T-cell (primary cell): ENCODE results near the gene DOCK7. TPM values are rescaled to one million over a fixed set of nuclear protein-coding genes. Genes with fewer than 3 reads are reported as not detected.
"Not testable (repeated sequence)": the region's sequence is repeated elsewhere in the genome, so short reads cannot be mapped to it uniquely, and the experiment has no call there.

Source experiments
- ATAC-seq, 4 experiments: fragments of 200-7000 bp in 3 of 4; fragments of 150-1000 bp in 1 of 4; cut with Tn5 transposase; replicated peaks in 1 of 4; 1 replicate in 3 of 4; 2 replicates in 1 of 4; pipeline ENCODE4 v1.10.0; 2021; ENCODE audit warnings: moderate library complexity in 3 of 4, mild to moderate bottlenecking in 2 of 4, moderate number of reproducible peaks in 1 of 4
- CTCF ChIA-PET, 2 donors: fragments of 300-600 bp; sonication (Branson Sonifier 250); formaldehyde crosslinking; loops; one replicate each; lab custom pipeline; 2022; ENCODE audit warnings: antibody characterized with exemption in 2 of 2; lab: Charles Lee
- POLR2A ChIA-PET, 2 donors: fragments of 300-600 bp; sonication (Branson Sonifier 250); formaldehyde crosslinking; loops; one replicate each; lab custom pipeline; 2022; ENCODE audit warnings: antibody characterized with exemption in 2 of 2; lab: Charles Lee
- DNase-seq, 35 experiments: peaks; one replicate each; pipeline versions ENCODE4 v3.0.0 to v3.0.0-alpha.2; 2013 to 2023
- H3K27ac ChIP-seq: one replicate; pipeline ENCODE4 v1.5.1; 2013; ENCODE audit warnings: low read length
- H3K27me3 ChIP-seq, 2 experiments: replicated peaks in 1 of 2; 1 replicate in 1 of 2; 2 replicates in 1 of 2; pipeline versions ENCODE4 v1.6.1 to v1.7.0; 2013; ENCODE audit warnings: low read length in 1 of 2, mixed read lengths in 1 of 2; ENCODE audit not compliant: control insufficient read depth in 2 of 2, insufficient read depth in 2 of 2; ENCODE audit errors: extremely low read depth in 1 of 2
- H3K36me3 ChIP-seq, 2 donors: 1 replicate in 1 of 2; 2 replicates in 1 of 2; pipeline versions ENCODE4 v1.6.1 to v1.7.0; 2013; ENCODE audit warnings: low read length in 1 of 2; ENCODE audit not compliant: control insufficient read depth in 2 of 2, insufficient read depth in 1 of 2; ENCODE audit errors: extremely low read depth in 1 of 2
- H3K4me1 ChIP-seq, 2 experiments: 1 replicate in 1 of 2; 2 replicates in 1 of 2; pipeline versions ENCODE4 v1.6.1 to v1.7.0; 2013; ENCODE audit warnings: low read length in 2 of 2, mixed read lengths in 1 of 2; ENCODE audit not compliant: insufficient read depth in 2 of 2, control insufficient read depth in 1 of 2; ENCODE audit errors: extremely low read depth in 1 of 2
- H3K4me3 ChIP-seq, 2 donors: 1 replicate in 1 of 2; 2 replicates in 1 of 2; pipeline versions ENCODE4 v1.5.1 to v1.7.0; 2013; ENCODE audit warnings: mild to moderate bottlenecking in 2 of 2, low read length in 1 of 2, moderate library complexity in 1 of 2; ENCODE audit not compliant: control insufficient read depth in 1 of 2; ENCODE audit errors: extremely low read depth in 1 of 2
- H3K9me3 ChIP-seq: 2 replicates; pipeline ENCODE4 v1.7.0; 2013
- H3K27ac Mint-ChIP-seq, 2 donors: one replicate each; pipeline ENCODE4 v1.8.0; 2020 to 2021; ENCODE audit warnings: mild to moderate bottlenecking in 2 of 2, mixed read lengths in 2 of 2
- H3K27me3 Mint-ChIP-seq, 2 donors: one replicate each; pipeline ENCODE4 v1.8.0; 2021 to 2022; ENCODE audit warnings: mixed read lengths in 2 of 2
- H3K36me3 Mint-ChIP-seq: one replicate; pipeline ENCODE4 v1.8.0; 2021; ENCODE audit warnings: mixed read lengths
- H3K4me1 Mint-ChIP-seq, 3 donors: one replicate each; pipeline ENCODE4 v1.8.0; 2020 to 2022; ENCODE audit warnings: mixed read lengths in 3 of 3, mild to moderate bottlenecking in 1 of 3
- H3K4me3 Mint-ChIP-seq, 3 donors: one replicate each; pipeline ENCODE4 v1.8.0; 2020 to 2022; ENCODE audit warnings: mild to moderate bottlenecking in 3 of 3, mixed read lengths in 3 of 3, moderate library complexity in 3 of 3
- H3K9me3 Mint-ChIP-seq, 3 donors: one replicate each; pipeline ENCODE4 v1.8.0; 2020 to 2022; ENCODE audit warnings: mixed read lengths in 3 of 3
- WGBS: methylation state at CpG from one replicate; pipeline ENCODE4 v1.1.5; 2013; ENCODE audit warnings: missing lambda C conversion rate; ENCODE audit not compliant: insufficient coverage; 5-methylcytosine and 5-hydroxymethylcytosine counted together
- total RNA-seq, 35 experiments: library from RNA in 6 of 35; stranded (reverse) in 6 of 35; fragments of 120-200 nt in 1 of 35; gene quantifications; one replicate each; pipeline versions ENCODE4 v1.2.1 to v1.2.4 and lab custom pipeline; 2013 to 2026

DOCK7 gene
- total RNA-seq, 5 donors from 2014 or later (not counting 1 experiment from before 2014, with no cell fraction given), result 8.2 to 25.6 (median 11.2) TPM

DNA sequence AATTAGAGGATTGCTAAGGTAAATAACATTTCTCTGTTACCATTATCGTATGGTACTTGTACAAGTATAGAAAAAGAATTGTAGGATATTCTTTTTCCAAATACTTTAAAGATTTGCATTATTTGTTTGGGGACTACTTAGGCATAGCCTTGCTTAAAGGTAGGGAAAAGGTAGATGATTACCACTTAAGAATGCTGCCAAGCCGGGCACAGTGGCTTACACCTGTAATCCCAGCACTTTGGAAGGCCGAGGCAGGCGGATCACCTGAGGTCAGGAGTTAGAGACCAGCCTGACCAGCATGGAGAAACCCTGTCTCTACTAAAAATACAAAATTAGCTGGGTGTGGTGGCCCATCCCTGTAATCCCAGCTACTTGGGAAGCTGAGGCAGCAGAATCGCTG is 10.0 kb upstream of the DOCK7 start:
- H3K27ac Mint-ChIP-seq, H3K9me3 Mint-ChIP-seq, H3K9me3 ChIP-seq, H3K36me3 ChIP-seq, H3K4me3 Mint-ChIP-seq, H3K27ac ChIP-seq, ATAC-seq, H3K36me3 Mint-ChIP-seq, H3K27me3 Mint-ChIP-seq, DNase-seq, H3K4me1 ChIP-seq, H3K4me3 ChIP-seq, CTCF ChIA-PET, H3K27me3 ChIP-seq, H3K4me1 Mint-ChIP-seq: not testable (repeated sequence)
- WGBS, result 100% methylated on average over 1 of the region's 5 CpGs
- POLR2A ChIA-PET, result interaction anchor here in 1 of 2 donors (0.7 kb wide), 1 partner anchor 538 kb away, joined by 3 read pairs; no protein-coding TSS in a partner anchor

DNA sequence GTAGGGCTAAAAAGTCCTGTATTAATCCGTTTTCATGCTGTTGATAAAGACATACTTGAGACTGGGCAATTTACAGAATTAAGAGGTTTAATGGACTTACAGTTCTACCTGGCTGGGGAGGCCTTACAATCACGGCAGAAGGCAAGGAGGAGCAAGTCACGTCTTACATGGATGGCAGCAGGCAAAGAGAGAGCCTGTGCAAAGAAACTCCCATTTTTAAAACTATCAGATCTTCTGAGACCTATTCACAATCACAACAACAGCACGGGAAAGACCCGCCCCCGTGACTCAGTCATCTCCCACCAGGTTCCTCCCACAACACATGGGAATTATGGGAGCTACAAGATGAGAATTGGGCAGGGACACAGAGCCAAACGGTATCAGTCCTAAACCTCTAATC is 6.3 kb upstream of the DOCK7 start:
- H3K4me3 ChIP-seq, ATAC-seq, DNase-seq, H3K4me3 Mint-ChIP-seq, H3K36me3 ChIP-seq, H3K27ac ChIP-seq, H3K36me3 Mint-ChIP-seq, H3K9me3 ChIP-seq, H3K27ac Mint-ChIP-seq, H3K9me3 Mint-ChIP-seq, CTCF ChIA-PET, H3K27me3 ChIP-seq, H3K27me3 Mint-ChIP-seq, H3K4me1 ChIP-seq: not testable (repeated sequence)
- H3K4me1 Mint-ChIP-seq, result peaks cover 9 to 11% (median 11%) of the 10 kb centered on the region in 3 donors
- WGBS, result 70% methylated on average over 2 of the region's 7 CpGs
- POLR2A ChIA-PET, result interaction anchor here in 1 of 2 donors (0.6 kb wide), 1 partner anchor 20 kb away, joined by 3 read pairs; no protein-coding TSS in a partner anchor

DNA sequence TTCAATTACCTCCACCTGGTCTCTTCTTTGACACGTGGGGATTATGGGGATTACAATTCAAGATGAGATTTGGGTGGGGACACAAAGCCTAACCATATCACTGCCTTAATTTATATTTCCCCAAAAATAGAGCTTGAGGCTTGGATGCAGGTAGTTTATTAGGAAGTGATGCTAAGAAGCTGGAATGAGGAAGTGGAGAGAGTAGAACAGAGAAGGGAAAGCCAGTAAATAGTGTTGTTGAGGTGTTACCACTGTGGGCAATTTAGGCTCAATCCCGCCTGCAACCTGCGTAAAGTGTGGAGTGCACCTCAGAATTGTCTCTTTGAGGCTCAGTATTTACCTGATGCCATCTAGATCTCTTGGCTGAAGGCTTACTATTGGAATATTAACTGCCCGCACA is 4.9 kb upstream of the DOCK7 start:
- no peaks in the 10 kb centered on the region for H3K9me3 Mint-ChIP-seq
- POLR2A ChIA-PET, result no interaction called here

DNA sequence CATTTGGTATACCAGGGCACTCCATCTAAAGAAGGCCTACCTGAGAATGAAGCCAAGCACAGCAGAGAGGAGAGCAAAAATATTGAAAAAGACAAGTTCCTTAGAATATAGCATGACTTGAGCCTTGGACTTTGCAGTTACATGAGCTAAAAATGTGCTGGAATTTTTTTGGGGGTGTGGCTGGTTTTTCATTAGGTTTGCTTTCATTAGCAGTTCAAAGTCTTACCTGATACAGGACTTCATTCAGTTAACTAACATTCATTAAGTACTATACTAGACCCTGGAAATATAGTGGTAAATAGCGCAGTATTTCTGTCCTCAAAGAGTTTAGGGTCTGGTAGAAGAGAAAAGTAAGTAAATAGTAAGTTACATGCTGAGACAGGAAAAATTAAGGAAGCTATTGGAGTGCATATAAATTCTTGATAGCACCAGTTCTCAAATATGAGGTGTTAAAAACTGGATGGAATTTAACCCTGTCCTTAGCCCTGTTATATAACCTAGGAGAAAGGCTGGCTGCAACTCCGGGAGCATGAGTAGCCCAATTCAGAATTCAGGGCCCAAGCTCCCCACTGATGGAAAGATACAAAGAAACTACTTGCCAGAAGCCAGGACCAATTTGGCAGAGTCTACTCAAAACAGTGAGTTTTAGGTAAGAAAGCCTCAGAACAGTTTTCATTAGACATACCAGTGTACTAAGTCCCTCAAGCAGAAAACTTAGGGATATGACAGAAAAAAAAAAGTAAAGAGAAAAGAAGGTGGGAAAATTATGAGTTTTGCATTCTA is 3.1 kb upstream of the DOCK7 start:
- H3K27me3 ChIP-seq, result peaks cover 0 to 3% of the 10 kb centered on the region in 2 experiments
- Mint-ChIP-seq H3K4me3 (no peak overlapping the region), H3K4me1 (peaks cover 11 to 27% (median 23%) of the 10 kb centered on the region in 3 donors), H3K27ac (no peak overlapping the region), H3K36me3 (no peaks in the 10 kb centered on the region), H3K9me3 (no peaks in the 10 kb centered on the region), H3K27me3 (peaks cover 0 to 3% of the 10 kb centered on the region in 2 donors)
- H3K9me3 ChIP-seq, result no peaks in the 10 kb centered on the region
- POLR2A ChIA-PET, result no interaction called here
- H3K27ac ChIP-seq, result no peak overlapping the region
- WGBS, result no CpG with 5 or more reads among the region's 2 CpGs
- DNase-seq (no peak), ATAC-seq (no peak)
- CTCF ChIA-PET, result no interaction called here
- H3K36me3 ChIP-seq, result no peaks in the 10 kb centered on the region
- peaks cover 0 to 16% of the 10 kb centered on the region in 2 experiments for H3K4me1 ChIP-seq
- H3K4me3 ChIP-seq, result no peak overlapping the region

More for the DNA sequence above, 4.9 kb upstream of the DOCK7 start:
- Histone ChIP-seq H3K27ac (no peak overlapping the region), H3K27me3 (peaks cover 0 to 3% of the 10 kb centered on the region in 2 experiments), H3K36me3 (no peaks in the 10 kb centered on the region), H3K9me3 (no peaks in the 10 kb centered on the region), H3K4me1 (peaks cover 0 to 7% of the 10 kb centered on the region in 2 experiments), H3K4me3 (no peak overlapping the region)
- H3K27ac Mint-ChIP-seq, result no peak overlapping the region
- ATAC-seq (no peak), DNase-seq (no peak)
- peaks cover 11 to 17% (median 16%) of the 10 kb centered on the region in 3 donors for H3K4me1 Mint-ChIP-seq
- 100% methylated on average over 2 of the region's 4 CpGs for WGBS
- no peak overlapping the region for H3K4me3 Mint-ChIP-seq
- H3K27me3 Mint-ChIP-seq, result peaks cover 0 to 3% of the 10 kb centered on the region in 2 donors
- CTCF ChIA-PET, result no interaction called here
- no peaks in the 10 kb centered on the region for H3K36me3 Mint-ChIP-seq

DNA sequence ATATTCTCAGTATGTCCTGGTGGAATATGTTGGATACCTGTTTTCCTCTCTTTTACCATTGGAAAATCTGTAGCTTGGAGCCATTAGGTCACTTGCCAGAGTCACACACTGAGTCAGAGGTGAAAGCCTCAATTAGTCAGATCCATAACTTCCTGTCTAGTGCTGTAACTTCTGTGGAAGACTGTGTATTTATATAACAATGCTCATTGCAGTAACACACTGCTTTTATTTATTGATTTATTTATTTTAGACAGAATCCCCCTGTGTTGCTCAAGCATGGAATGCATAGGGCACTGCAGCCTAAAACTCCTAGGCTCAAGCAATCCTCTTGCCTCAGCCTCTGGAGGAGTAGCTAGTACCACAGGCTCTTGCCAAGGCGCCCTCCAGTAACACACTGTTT is 1.3 kb upstream of the DOCK7 start:
- Mint-ChIP-seq H3K4me1 (peaks cover 18 to 33% (median 30%) of the 10 kb centered on the region in 3 donors), H3K9me3 (no peaks in the 10 kb centered on the region), H3K27ac (no peak overlapping the region), H3K36me3 (no peaks in the 10 kb centered on the region), H3K4me3 (peak overlapping the region in 1 of 3 donors; percentile 92), H3K27me3 (peaks cover 0 to 3% of the 10 kb centered on the region in 2 donors)
- H3K4me3 ChIP-seq, result no peak overlapping the region
- no peaks in the 10 kb centered on the region for H3K9me3 ChIP-seq
- DNase-seq (no peak), ATAC-seq (no peak)
- H3K27ac ChIP-seq, result no peak overlapping the region
- H3K36me3 ChIP-seq, result no peaks in the 10 kb centered on the region
- peaks cover 0 to 16% of the 10 kb centered on the region in 2 experiments for H3K4me1 ChIP-seq
- ChIA-PET CTCF (interaction anchor here in 1 of 2 donors (0.6 kb wide), 1 partner anchor 192 kb away, joined by 3 read pairs; no protein-coding TSS in a partner anchor), POLR2A (interaction anchor here in 1 of 2 donors (0.6 kb wide), 1 partner anchor 1076 kb away, joined by 4 read pairs; no protein-coding TSS in a partner anchor)
- peaks cover 0 to 3% of the 10 kb centered on the region in 2 experiments for H3K27me3 ChIP-seq
- WGBS, result no CpG with 5 or more reads among the region's 1 CpG

DNA sequence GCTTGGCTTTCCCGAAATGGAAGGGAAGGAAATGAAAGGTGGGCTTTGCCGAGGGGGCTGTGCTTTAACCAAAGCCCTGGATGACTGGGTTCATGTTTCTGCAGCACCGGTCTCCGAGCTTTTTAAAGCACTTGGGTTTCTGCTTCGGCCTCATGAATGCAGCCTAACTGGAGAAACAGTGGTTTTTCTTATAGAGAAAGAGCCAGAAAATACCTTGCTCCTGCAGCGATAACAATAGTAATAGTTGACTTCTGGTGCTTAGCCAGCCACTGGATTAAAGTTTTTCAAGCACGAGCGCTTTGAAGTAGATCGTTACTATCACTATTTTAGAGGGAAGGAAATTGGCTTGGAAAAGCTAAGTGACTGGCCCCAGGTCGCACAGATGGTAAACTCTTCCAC is 500 bp upstream of the DOCK7 start:
- Histone ChIP-seq H3K9me3 (no peaks in the 10 kb centered on the region), H3K4me3 (peak overlapping the region; percentile 64 to 98), H3K27me3 (peaks cover 0 to 3% of the 10 kb centered on the region in 2 experiments), H3K27ac (no peak overlapping the region), H3K36me3 (no peaks in the 10 kb centered on the region), H3K4me1 (peaks cover 0 to 16% of the 10 kb centered on the region in 2 experiments)
- Mint-ChIP-seq H3K9me3 (no peaks in the 10 kb centered on the region), H3K4me1 (peaks cover 18 to 35% (median 30%) of the 10 kb centered on the region in 3 donors), H3K4me3 (peak overlapping the region; percentile 88 to 92 (median 92)), H3K36me3 (no peaks in the 10 kb centered on the region), H3K27me3 (peaks cover 0 to 3% of the 10 kb centered on the region in 2 donors), H3K27ac (peak overlapping the region; percentile 78 to 83)
- CTCF ChIA-PET, result no interaction called here
- DNase-seq, result no peak
- POLR2A ChIA-PET, result interaction anchor here in 1 of 2 donors (0.6 kb wide), 1 partner anchor 247 kb away, joined by 3 read pairs; no protein-coding TSS in a partner anchor
- WGBS, result 0% methylated on average over 5 of the region's 10 CpGs
- peak in 1 of 4 experiments; percentile 3 for ATAC-seq
